ENCODE measurements around the gene THRB.

Gene THRB

DNA sequence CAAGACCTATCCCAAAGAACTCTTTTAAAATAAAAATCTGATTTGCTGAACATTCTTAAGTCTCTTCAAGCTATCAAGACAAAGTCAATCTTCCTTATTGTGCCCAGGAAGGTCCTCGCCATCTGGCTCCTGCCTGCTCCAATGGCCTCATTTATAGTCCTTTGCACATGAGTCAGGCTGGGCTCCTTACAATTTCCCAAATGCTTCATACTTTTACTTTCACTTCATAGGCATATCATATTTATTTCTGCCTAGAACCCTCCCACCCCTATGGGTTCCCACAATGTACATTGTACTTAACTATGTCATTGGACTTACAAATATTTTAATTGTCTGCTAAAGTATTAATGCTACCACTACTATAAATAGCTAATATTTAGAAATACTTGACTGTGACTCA is 9.1 kb downstream of the THRB start:
- DNase-seq: no peak

GRCh38 chr3:24483873-24484272 is 10.8 kb downstream of the THRB start:
- DNase-seq: no peak

DNA sequence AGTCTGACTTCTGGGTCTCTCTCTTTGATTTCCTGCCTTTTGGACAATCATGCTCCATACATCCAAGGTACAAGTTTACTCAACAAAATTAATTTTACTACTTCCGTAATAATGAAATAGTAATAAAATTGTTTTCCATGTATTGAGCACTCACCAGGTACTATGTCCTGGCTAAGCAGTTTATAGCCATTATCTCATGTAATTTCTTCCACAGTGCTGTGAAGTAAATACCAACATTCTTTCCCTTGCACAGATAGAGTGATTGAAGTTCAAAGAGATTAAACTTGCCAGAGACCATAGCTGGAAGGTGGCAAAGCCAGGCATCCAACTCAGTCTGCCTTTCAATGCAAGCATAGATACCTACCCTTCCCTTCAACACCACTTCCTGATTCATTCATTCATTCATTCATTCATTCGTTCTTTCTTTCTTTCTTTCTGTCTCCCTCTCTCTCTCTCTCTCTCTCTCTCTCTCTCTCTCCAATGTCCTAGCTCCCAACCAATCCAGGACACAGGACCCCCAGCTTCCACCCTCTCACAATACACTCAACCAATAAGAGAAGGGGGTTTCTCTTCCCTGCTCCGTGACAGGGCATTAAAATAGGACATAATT is 12.4 kb downstream of the THRB start:
- no peak for DNase-seq

GRCh38 chr3:24481193-24481592 is 13.5 kb downstream of the THRB start:
- no peak for DNase-seq

- DNase-seq: no peak
Observed at GRCh38 chr3:24480497-24480896, 14.2 kb downstream of the THRB start.

DNA sequence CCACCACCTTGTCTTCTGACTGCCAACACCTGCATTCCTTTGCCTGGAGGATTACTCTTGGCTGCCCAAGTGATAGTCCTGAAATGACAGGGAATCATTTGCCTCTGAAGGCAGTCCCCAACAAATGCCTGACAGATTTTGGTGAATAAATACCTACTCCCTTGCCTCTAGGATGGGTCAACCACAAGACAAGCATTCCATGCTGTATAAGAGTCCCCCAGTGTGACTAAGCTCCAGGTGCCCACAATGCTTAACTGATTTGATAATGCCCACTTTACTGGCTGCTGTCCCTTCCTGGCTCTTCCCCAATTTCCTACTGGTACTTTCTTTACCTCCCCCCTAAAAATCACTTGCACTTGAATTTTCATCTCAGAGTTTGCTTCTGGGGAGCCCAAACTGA is 14.8 kb downstream of the THRB start:
- no peak for DNase-seq

DNA sequence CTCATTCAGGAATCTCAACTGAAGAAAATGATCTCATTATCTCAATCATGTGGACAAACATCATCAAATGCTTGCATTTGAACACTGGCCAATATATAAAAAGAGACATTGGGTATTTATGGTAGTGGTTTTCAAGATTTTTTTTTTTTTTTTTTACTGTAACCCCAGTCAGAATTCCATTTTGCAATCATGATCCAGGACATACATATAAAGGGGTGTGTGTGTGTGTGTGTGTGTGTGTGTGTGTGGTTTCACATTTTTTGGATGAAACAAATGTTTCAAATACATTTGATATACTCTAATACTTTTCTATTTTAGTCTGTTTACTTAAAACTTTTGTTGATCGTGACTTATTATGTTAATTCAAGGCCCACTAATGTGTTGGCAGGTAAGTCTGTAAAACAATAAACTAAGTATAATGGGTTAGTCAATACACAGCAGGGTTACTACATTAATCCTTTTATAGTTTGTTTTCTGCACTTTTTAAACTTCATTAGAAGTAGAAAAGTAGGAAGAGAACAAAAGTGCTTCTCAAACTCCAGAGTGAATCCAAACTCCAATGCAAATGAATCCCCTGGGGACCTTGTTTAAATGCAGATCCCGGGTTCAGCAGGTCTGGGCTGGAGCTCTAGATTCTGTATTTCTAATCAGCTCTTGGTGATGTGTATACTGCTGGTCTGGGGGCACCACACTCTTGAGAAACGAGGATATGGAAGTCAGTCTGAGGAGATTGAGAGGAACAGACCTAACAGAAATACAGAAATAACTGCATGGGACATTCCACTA is 17.6 kb downstream of the THRB start:
- no peak for DNase-seq

GRCh38 chr3:24475925-24476324 is 18.7 kb downstream of the THRB start:
- DNase-seq: no peak

DNA sequence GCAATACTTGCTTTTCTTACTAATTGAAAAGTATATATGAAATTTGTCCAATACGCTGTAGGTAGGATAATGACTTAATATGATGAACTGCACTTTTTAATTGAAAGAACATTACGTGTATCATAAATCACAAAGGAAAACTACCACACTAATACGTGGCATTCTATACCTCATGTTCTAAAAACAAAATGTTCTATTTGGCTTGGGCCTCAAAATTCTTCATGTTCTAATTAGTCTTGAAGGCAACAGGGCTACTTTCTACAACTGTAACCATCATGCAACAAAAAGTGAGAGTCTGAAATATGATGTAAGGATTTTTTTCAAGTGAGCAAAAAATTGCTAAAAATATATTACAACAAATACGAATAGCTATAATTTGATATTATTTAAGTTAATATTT is 19.8 kb downstream of the THRB start:
- no peak for DNase-seq

- DNase-seq: no peak
Observed at GRCh38 chr3:24472358-24472757, 22.3 kb downstream of the THRB start.

DNA sequence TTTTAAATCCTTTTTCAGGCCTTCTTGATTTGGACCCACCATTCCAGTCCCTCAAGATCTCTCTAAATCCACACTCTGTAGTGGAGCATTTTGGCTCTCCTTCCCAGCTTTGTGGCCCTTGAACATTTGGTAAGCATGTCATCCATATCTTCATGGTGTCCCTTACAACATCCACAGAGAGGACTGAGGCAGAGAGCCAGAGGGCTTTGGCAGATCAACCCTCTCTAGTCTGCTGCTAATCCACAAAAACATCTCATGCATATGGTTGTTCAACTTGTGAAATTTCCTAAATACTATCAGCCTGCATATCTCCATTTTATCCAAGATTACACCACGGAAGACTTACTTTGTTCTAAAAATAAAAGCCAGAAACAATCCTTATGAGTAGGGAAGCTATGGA is 23.2 kb downstream of the THRB start:
- DNase-seq: no peak

GRCh38 chr3:24470277-24470676 is 24.4 kb downstream of the THRB start:
- DNase-seq: no peak

GRCh38 chr3:24464389-24464788 is 30.3 kb downstream of the THRB start:
- no peak for DNase-seq

- no peak for DNase-seq
Observed at GRCh38 chr3:24462737-24463136, 31.9 kb downstream of the THRB start.

- no peak for DNase-seq
Observed at GRCh38 chr3:24460974-24461373, 33.7 kb downstream of the THRB start.

- DNase-seq: no peak
Observed at GRCh38 chr3:24457719-24458118, 36.9 kb downstream of the THRB start.

GRCh38 chr3:24454856-24455255 is 39.8 kb downstream of the THRB start:
- no peak for DNase-seq

DNA sequence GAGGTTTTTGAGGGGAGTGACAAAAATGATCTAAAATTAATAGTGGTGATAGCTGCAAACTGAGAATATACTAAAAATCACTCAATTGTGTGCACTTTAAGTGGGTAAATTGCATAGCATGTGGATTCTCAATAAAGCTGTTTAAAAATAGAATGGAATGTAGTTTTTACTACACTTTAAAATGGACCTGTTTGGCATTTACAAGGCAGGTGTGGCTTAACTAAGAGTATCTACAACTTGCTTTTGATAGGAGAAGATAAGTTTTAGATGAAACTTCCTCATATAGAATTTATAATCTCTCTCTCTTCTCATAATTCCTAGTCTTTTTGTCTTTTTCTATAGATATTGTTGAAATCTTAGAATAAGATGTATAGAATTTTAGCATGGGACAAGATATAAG is 40.3 kb downstream of the THRB start:
- DNase-seq: no peak

DNA sequence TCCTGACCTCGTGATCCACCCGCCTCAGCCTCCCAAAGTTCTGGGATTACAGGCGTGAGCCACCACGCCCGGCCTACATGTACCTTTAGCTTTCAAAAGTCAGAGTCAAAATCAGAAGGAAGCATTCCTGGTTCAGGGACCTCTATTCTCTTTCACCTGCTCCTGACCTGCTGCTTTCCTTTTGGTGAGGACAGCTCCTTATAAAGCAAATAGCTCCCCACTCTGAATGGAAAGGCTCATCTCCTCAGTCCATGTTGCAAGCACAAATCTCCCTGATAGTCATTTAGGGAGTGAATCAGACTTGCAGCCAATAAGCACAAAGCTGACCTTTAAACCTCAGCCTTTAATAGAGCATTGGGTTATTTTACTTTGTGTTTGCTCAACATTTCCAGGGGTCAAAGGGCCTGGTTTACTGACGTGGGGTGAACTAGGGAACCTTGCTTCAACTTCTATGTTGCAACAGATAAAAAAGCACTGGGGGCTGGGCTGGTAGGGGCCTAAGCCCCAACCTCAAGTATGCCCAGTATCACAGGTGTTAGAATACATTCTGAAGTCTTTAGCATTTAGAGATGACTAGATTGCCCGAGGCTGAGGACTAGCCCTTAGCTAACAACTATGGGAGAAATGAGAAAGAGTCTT is 43.1 kb downstream of the THRB start:
- no peak for DNase-seq

DNA sequence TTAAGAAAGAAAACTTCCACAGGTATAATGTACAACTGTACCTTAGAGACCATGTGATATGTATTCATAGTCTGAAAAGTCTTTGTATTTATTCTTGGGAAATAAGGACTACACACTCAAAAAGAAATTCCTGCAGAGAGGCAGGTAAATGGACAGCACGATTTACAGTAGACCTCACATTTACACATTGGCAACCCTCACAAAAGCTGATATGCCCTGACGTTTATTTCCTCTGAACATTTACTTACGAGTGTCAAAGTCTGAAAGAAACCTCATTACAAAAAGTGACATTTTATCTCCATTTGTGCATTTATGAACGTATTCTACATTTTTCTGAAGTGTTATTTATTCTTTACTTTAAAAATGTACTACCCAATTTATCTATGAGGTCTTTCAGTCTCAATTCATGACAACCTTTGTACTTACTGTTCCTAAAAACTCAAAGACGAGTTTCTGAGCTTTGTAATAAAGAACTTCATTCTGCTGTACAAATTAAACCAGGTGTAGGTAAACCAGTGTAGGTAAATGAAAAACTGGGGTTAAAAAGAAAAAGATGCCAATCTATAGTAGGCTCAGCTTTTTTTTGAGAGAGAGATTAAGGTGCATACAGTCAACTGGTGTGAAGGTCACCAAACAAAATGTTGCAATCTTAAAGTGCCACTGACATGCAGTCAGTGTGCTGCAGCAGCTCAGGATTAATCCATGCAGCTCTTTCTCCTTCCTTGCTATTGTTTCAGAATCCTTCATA is 44.3 kb downstream of the THRB start:
- DNase-seq: no peak

GRCh38 chr3:24447836-24448235 is 46.8 kb downstream of the THRB start:
- DNase-seq: no peak

GRCh38 chr3:24446032-24446431 is 48.6 kb downstream of the THRB start:
- no peak for DNase-seq

- DNase-seq: no peak
Observed at GRCh38 chr3:24443476-24443875, 51.2 kb downstream of the THRB start.

Data from stimulated activated CD4-positive, alpha-beta T cell treated with anti-CD3 and anti-CD28 coated beads, Interleukin-4, amount 100 ng/mL, for 1 hour (primary cell).